Measurements from ENCODE around the gene ARHGEF38.

DNA sequence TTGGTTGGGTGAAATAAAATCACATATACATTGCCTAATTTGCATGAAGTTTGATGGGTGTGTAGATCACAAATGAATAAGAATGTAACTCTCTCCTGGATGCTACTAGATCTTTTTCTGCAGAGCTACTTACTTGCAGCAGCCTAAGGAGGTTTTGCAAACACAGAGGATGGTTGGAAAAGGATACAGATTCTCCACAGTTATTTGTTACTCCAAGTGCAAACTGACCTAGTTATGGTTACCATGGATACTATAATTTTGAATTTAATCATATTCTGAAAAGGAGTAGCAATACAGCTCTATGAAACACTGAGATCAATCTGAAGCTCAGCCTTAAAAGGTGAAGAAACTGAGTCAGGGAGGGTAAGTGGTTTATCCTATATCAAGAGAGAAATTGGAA lies 9.1 kb upstream of the ARHGEF38 start:
- TF ChIP-seq GATA3 (IDR thresholded peaks at IDR 0.05; ENCODE audit: low read depth, low read length) (no peak), GATA2 (IDR thresholded peaks at IDR 0.05; ENCODE audit: low read depth, low read length) (no peak)

Measured in SH-SY5Y (cell line).